GM19467 (cell line): ENCODE results near the gene ALG2.

Source experiments
- ATAC-seq: cut with Tn5 transposase; IDR thresholded peaks from one replicate; pipeline ENCODE4 v1.9.1; 2021; ENCODE audit warnings: mild to moderate bottlenecking, moderate library complexity; ENCODE audit not compliant: unreplicated experiment

Gene ALG2

DNA sequence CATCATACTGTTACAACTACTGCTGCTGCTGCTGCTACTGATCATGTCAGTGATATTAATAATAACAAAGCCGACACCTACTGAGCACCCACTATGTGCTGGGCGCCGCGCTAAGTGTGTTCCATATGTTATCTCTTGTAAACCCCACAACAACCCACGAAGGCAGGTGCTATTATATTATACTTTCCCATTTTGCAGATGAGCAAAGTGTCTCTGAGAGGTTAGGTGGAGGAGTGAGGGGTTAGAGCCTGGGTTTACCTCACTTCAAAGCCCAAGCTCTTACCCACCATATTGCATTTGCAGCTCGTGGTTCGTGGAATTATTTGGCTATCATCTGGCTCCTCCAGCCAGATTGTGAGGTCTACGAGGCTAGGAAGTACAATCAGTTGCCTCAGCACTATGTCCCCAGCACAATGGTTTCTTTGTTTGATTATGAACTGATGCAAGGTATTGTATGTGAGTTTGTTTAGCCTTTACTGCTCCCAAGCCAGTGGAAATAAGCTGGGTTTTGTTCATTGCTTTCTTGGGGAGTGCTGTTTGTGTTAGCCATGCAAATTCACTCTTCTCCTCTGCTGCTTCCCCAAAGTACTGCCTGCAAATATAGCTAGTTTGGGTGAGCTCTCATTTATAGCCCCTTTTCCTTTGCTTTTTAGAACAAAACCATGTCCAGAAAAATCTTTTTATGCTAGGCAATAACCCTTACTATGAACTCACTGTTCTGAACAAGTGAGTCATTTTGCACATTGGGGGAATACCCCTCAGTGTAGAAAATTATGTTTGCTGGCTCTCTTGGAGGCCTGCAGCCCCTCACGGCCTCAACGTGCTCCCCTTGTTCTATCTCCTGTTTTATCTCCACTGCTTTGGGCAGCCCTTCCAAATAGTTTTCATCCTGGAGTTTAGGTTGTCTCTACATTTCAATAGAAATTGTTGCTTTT, 47.9 kb downstream of the ALG2 start:
- no peak for ATAC-seq

DNA sequence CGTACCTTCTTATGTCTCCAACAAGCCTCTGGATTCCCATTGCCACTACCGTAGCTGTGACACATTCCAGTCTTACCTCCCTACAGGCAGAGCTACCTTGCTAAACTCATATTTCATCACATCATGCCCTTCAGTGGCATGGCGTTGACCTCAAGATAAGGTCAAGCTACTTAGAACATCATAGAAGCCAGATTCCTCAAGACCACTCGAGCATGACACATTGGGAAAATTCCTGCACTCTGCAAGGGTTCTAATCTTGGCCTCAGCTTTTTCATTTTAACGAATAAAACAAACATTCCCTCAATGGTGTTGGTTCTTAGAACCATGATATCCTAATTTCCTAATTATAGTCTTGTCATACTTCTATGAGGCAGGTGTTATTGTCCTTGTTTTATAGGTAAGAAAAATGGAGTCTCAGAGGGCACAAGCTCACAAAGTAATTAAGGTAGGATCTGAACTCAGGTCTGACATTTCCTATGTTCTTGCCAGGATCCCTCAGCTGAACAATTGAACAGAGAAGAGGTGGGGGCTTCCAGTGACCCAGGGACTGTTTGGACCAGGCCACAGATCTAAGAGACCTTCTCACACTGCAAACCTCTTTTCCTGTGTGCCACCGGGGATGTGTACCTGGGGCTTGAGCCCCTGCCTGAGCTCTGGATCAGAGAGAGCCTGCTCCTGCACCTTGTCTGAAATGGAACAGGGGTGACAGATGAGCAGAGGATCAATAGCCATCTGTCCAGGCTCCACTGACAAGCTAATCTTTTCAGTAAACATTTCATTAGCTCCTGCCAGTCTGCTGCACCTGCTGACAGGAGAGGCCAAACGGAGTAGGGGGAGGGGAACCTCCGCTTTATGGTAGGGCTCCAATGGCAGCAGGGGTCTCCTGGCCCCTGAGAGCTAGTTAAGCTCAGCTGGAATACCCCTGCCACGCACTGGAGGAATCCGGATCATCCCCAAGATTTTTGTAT, 49.3 kb downstream of the ALG2 start:
- no peak for ATAC-seq

DNA sequence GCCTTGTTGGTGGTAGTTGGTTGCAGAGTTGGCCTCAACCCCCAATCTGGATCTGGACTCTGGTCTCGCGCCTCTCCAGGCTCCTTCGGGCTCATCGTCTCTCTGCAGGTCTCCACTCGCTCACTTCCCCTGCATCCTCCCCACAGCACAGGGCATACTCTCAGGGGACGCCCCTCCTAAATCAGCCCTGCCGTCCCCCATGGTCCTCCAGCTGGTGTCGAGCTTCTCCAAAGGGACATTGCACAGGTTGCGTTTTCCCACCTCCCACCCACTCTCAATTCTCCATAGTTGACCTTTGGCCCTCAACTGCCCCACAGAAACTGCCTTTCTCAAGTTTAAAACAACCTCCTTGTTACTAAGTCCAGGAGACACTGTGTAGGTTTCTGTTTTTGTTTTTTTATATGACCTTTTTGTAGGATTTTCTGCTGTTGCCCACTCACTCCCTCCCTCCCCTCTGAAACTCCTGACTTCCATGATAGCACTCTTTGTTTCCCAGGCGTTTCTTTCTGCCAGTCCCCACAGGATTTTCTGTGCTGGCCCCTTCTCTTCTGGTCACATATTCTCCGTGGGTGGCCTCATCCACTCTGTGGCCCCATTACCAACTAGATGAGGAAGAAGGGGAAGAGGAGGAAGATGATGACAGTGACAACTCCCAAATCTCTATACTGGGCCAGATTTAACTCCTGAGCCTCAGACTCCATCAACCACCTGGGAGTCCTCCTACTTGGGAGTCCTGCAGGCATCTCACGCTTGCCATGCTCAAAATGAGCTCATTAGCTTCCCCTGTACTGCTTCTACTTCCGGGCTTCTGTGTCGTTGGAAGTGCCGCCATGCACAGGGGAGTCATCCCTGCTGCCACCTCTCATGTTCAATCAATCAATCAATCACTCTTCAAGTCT, 50.3 kb downstream of the ALG2 start:
- ATAC-seq, result no peak

DNA sequence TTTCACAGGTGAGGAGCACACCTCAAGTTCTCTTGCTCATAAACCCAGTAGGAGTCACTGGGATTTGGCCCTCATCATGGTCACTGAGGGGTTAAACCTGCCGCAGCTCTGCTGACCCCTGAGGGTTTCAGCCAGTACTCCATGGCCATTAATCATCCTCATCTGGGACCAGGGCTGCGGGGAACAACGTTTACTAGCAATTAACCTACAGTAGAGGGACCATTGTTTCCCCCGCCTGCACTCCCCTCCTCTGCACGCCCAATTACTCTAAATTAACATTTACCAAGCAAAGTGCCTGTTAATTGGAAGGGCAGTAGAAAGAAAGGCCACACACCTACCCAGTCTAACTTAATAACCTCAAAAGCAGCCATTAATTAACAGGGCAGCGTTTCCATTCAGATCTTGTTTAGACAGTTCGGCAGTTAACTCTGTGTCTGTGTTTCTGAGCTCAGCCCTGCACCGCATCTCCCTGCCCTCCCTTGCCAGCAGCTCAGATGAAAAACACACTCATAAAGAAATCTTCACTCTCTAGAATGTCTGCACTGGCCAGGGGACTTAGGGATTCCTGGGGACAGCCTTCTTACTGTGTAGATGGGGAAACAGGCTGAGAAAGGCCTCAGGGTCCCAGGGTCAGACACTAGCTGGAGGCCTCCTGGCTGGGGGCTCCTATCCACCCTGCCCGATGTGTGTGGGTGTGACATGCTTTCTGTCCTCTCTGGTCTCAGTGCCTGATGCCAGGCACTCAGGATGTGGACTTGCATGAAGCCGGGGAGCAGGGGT, 51.6 kb downstream of the ALG2 start:
- no peak for ATAC-seq

DNA sequence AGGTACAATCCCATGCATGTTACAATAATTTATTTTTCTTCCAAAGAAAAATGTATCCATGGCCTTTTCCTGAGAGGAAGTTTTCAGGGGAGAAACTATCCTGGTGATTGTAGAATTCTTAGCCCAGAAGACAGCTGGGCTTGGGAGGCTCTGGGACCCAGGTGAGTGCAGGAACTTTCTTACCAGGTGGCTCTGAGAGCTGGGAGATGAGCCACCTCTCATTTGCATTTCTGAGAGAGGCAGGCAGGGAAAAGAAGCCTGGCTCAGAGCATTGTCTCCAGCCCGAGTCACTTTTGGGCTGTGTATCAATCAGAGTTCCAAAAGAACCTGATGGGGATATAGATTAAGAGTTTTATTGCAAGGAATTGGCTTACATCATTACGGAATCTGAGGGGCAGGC, 52.7 kb downstream of the ALG2 start:
- no peak for ATAC-seq

DNA sequence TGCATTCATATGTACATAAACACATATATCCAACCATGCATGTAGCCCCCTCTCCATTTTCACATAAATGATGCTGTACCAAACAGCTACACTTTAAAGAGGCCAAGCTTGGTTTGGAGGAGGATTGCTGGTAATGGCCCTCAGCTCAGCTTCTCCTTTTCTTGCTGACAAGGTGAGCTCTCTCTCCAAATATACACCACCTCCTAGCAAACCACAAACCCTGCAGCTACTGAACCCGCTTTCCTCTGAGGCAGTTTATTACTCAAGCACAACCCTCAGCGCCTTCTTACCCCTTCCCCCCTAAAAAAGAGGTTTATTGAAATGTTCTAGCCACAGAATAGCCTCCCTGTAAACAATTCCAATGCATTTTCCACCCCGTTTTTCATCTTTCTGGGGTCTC, 54.0 kb downstream of the ALG2 start:
- ATAC-seq, result no peak

DNA sequence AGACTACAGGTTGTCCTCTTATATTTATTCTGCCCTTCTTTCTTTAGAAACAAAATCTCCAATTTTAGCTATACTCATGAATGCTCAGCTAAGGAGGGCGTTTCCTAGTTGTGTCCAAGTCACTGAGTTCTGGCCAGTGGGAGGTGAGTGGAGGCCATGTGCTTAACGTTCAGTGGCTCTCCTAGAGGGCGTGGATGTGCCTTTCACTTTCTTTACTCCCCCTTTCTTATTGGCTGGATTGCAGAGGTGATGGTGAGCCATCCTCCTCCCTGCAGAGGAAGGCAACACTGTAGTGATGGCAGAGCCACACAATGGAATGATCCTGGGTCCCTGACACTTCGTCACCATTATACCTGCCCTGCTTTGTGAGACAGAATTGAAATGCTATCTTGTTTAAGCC, 54.6 kb downstream of the ALG2 start:
- no peak for ATAC-seq
